ENCODE measurements around the gene MAP2K2. TPM values are rescaled to one million over a fixed set of nuclear protein-coding genes. Genes with fewer than 3 reads are reported as not detected.

MAP2K2 gene
- polyA plus RNA-seq, 3 donors: 30.5 to 94.5 (median 40.2) TPM

DNA sequence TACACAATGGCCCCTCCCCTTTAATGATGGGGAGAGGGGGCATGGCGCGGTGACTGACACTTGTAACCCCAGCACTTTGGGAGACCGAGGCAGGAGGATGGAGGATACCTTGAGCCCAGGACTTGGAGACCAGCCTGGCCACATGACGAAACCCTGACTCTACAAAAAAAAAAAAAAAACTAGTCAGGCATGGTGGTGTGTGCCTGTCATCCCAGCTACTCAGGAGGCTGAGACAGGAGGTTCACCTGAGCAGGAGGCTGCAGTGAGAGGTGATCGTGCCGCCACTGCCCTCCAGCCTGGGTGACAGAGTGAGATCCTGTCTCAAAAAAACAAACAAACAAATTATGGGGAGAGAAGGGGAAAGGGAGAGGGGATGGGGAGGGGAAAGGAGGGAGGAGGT is 43.4 kb downstream of the MAP2K2 start:
- Mint-ChIP-seq H3K4me1 (peaks cover 45% of the 10 kb centered on the region), H3K27ac (no peak overlapping the region), H3K36me3 (no peaks in the 10 kb centered on the region), H3K4me3 (no peak overlapping the region), H3K9me3 (peaks cover 0 to 2% (median 0%) of the 10 kb centered on the region in 7 donors), H3K27me3 (ENCODE audit: low read depth in 3 of 3) (peaks cover 0 to 5% (median 2%) of the 10 kb centered on the region in 3 donors)
- Histone ChIP-seq H4K20me1 (ENCODE audit: insufficient read depth, low read length) (no peaks in the 10 kb centered on the region), H3K9ac (ENCODE audit: insufficient read depth, low read length, poor library complexity, severe bottlenecking) (no peak overlapping the region), H3K36me3 (replicated peaks in 1 of 2; ENCODE audit: control insufficient read depth in 1 of 2, insufficient read depth in 2 of 2, low read length in 2 of 2) (no peaks in the 10 kb centered on the region), H3K27me3 (ENCODE audit: control insufficient read depth in 2 of 2, insufficient read depth in 2 of 2, low read length in 2 of 2) (no peaks in the 10 kb centered on the region), H2AFZ (ENCODE audit: insufficient read depth, low read depth, low read length, poor library complexity, severe bottlenecking) (no peak overlapping the region), H3K9me3 (replicated peaks in 1 of 2; ENCODE audit: control insufficient read depth in 1 of 2, insufficient read depth in 1 of 2, low read length in 2 of 2) (no peaks in the 10 kb centered on the region), H3K4me1 (ENCODE audit: control insufficient read depth in 1 of 2, insufficient read depth in 2 of 2, low read length in 2 of 2) (peaks cover 48 to 63% of the 10 kb centered on the region in 2 donors), H3K27ac (ENCODE audit: low read depth in 1 of 2, low read length in 2 of 2) (no peak overlapping the region), H3K79me2 (ENCODE audit: insufficient read depth, low read length) (peaks cover 7% of the 10 kb centered on the region), H3K4me3 (replicated peaks in 1 of 3; ENCODE audit: low read depth in 2 of 3, low read length in 3 of 3) (no peak overlapping the region), H3K4me2 (replicated peaks; ENCODE audit: extremely low read depth, low read length, poor library complexity, severe bottlenecking) (no peak overlapping the region)
- TF ChIP-seq, protein P1, sequence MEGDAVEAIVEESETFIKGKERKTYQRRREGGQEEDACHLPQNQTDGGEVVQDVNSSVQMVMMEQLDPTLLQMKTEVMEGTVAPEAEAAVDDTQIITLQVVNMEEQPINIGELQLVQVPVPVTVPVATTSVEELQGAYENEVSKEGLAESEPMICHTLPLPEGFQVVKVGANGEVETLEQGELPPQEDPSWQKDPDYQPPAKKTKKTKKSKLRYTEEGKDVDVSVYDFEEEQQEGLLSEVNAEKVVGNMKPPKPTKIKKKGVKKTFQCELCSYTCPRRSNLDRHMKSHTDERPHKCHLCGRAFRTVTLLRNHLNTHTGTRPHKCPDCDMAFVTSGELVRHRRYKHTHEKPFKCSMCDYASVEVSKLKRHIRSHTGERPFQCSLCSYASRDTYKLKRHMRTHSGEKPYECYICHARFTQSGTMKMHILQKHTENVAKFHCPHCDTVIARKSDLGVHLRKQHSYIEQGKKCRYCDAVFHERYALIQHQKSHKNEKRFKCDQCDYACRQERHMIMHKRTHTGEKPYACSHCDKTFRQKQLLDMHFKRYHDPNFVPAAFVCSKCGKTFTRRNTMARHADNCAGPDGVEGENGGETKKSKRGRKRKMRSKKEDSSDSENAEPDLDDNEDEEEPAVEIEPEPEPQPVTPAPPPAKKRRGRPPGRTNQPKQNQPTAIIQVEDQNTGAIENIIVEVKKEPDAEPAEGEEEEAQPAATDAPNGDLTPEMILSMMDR (IDR thresholded peaks at IDR 0.05): no peak
- DNase-seq: no peak
- intact Hi-C loops (cut with micrococcal nuclease): no loop called here
- no CpG with 5 or more reads among the region's 6 CpGs for WGBS (ENCODE audit: insufficient coverage)

DNA sequence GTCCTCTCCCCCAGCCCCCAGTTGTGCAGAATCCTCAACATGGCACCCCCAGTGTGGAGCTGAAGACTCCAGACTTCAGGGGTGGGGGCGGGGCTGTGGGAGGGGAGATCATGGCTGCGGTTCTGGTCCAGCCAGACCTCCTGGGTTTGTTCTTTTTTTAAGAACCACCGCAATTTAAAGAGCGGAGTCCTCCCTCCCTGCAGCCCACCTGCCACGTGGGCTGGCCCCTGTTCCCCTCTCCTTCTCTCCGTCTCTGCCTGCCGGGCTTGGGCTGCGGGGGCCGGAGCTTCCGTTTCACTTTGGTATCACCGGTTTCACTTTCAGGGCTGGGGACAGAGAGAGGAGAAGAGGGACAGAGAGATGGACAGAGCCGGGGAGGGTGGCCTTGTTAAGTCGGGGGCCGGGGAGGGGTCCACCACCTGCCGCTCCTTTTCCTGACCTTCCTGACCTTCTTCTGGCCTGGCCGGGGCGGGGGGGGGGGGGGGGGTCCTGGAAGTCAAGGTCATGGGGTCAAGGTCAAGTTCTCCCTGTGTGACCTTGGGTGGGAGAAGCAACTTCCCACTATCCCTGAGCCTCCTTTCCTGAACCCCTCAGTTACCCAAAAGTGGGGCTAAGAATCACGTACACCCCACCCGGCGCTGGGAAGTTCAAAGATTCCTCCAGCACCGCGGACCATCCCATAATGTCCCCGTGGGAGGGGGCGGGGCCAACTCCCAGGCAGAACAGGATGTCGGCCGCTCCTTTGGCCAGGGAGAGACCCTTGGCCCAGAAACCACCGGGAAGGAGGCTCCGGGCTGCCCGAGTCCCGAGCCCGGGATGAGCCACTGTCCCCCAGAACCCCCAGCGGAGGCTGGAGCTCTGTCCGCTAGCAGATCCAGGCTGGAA is 45.9 kb downstream of the MAP2K2 start:
- peak overlapping the region; percentile 81 for H3K4me2 ChIP-seq (replicated peaks; ENCODE audit: extremely low read depth, low read length, poor library complexity, severe bottlenecking)
- peaks cover 0 to 3% (median 0%) of the 10 kb centered on the region in 7 donors for H3K9me3 Mint-ChIP-seq
- no peaks in the 10 kb centered on the region for H3K9me3 ChIP-seq (replicated peaks in 1 of 2; ENCODE audit: control insufficient read depth in 1 of 2, insufficient read depth in 1 of 2, low read length in 2 of 2)
- H3K9ac ChIP-seq (ENCODE audit: insufficient read depth, low read length, poor library complexity, severe bottlenecking): peak overlapping the region; percentile 78
- peaks cover 42% of the 10 kb centered on the region for H3K4me1 Mint-ChIP-seq
- DNase-seq: peak in 2 of 3 donors; percentile 56 to 63
- WGBS (ENCODE audit: insufficient coverage): 1% methylated on average over 13 of the region's 33 CpGs
- no peaks in the 10 kb centered on the region for H3K36me3 ChIP-seq (replicated peaks in 1 of 2; ENCODE audit: control insufficient read depth in 1 of 2, insufficient read depth in 2 of 2, low read length in 2 of 2)
- H3K27me3 Mint-ChIP-seq (ENCODE audit: low read depth in 3 of 3): peaks cover 0 to 3% (median 2%) of the 10 kb centered on the region in 3 donors
- peak overlapping the region; percentile 80 to 87 for H3K4me3 Mint-ChIP-seq
- intact Hi-C loops (cut with micrococcal nuclease): no loop called here
- peaks cover 7% of the 10 kb centered on the region for H3K79me2 ChIP-seq (ENCODE audit: insufficient read depth, low read length)
- peak overlapping the region; percentile 82 for H2AFZ ChIP-seq (ENCODE audit: insufficient read depth, low read depth, low read length, poor library complexity, severe bottlenecking)
- no peaks in the 10 kb centered on the region for H3K27me3 ChIP-seq (ENCODE audit: control insufficient read depth in 2 of 2, insufficient read depth in 2 of 2, low read length in 2 of 2)
- no peaks in the 10 kb centered on the region for H4K20me1 ChIP-seq (ENCODE audit: insufficient read depth, low read length)
- TF ChIP-seq, protein P1 (IDR thresholded peaks at IDR 0.05): no peak
- H3K4me3 ChIP-seq (replicated peaks in 1 of 3; ENCODE audit: low read depth in 2 of 3, low read length in 3 of 3): peak overlapping the region; percentile 60 to 82 (median 67)
- peaks cover 42 to 56% of the 10 kb centered on the region in 2 donors for H3K4me1 ChIP-seq (ENCODE audit: control insufficient read depth in 1 of 2, insufficient read depth in 2 of 2, low read length in 2 of 2)
- peak overlapping the region; percentile 88 to 96 (median 95) for H3K27ac Mint-ChIP-seq
- no peaks in the 10 kb centered on the region for H3K36me3 Mint-ChIP-seq
- peak overlapping the region; percentile 69 to 92 for H3K27ac ChIP-seq (ENCODE audit: low read depth in 1 of 2, low read length in 2 of 2)

Data from CD14-positive monocyte (primary cell).